Loucy (cell line): ENCODE results near the gene SPEG.
"Not testable (repeated sequence)": the region's sequence is repeated elsewhere in the genome, so short reads cannot be mapped to it uniquely, and the experiment has no call there.

Experiments
- H2AFZ ChIP-seq: fragments of 200-600 bp; sonication (generic); 2 replicates; pipeline ENCODE4 v1.6.0; 2016; ENCODE audit warnings: antibody characterized with exemption, mild to moderate bottlenecking, low read length, moderate library complexity
- H3F3A ChIP-seq: fragments of 200-600 bp; 2 replicates; pipeline ENCODE4 v1.6.0; 2016; ENCODE audit warnings: antibody characterized with exemption, low read depth, mild to moderate bottlenecking
- H3K27me3 ChIP-seq: fragments of 200-600 bp; sonication (generic); 2 replicates; pipeline ENCODE4 v1.6.1; 2014; ENCODE audit warnings: low read length, mild to moderate bottlenecking; ENCODE audit not compliant: insufficient read depth, poor library complexity, severe bottlenecking
- H3K36me3 ChIP-seq: fragments of 200-600 bp; sonication (generic); 2 replicates; pipeline ENCODE4 v1.6.1; 2016; ENCODE audit warnings: low read length; ENCODE audit not compliant: insufficient read depth
- H3K4me1 ChIP-seq: fragments of 200-600 bp; sonication (generic); 2 replicates; pipeline ENCODE4 v1.5.1; 2014; ENCODE audit warnings: low read length, mild to moderate bottlenecking; ENCODE audit not compliant: insufficient read depth, poor library complexity, severe bottlenecking
- H3K4me2 ChIP-seq: fragments of 200-600 bp; sonication (generic); 2 replicates; pipeline ENCODE4 v1.6.0; 2014; ENCODE audit warnings: antibody characterized with exemption, low read length, low read depth, mild to moderate bottlenecking; ENCODE audit not compliant: poor library complexity, severe bottlenecking
- H3K4me3 ChIP-seq: fragments of 200-600 bp; sonication (generic); 2 replicates; pipeline ENCODE4 v1.5.1; 2014; ENCODE audit warnings: low read length, mild to moderate bottlenecking, mixed read lengths; ENCODE audit not compliant: poor library complexity, severe bottlenecking
- H3K79me2 ChIP-seq: fragments of 200-600 bp; sonication (generic); 2 replicates; pipeline ENCODE4 v1.6.1; 2014; ENCODE audit warnings: low read length; ENCODE audit not compliant: insufficient read depth
- H3K9ac ChIP-seq: fragments of 200-600 bp; sonication (generic); 2 replicates; pipeline ENCODE4 v1.6.0; 2014; ENCODE audit warnings: mild to moderate bottlenecking, low read depth, low read length, moderate library complexity; ENCODE audit not compliant: poor library complexity, severe bottlenecking
- H3K9me2 ChIP-seq: fragments of 200-600 bp; sonication (generic); replicated peaks from 2 replicates; pipeline ENCODE4 v1.6.1; 2016; ENCODE audit warnings: low read depth, low read length, mixed read lengths
- H3K9me3 ChIP-seq: fragments of 200-600 bp; sonication (generic); 2 replicates; pipeline ENCODE4 v1.6.1; 2014; ENCODE audit warnings: mild to moderate bottlenecking, antibody characterized with exemption, low read length, low read depth; ENCODE audit not compliant: insufficient read depth
- H4K20me1 ChIP-seq: fragments of 200-600 bp; sonication (generic); 2 replicates; pipeline ENCODE4 v1.6.0; 2014; ENCODE audit warnings: antibody characterized with exemption, low read length, mild to moderate bottlenecking; ENCODE audit not compliant: insufficient read depth, poor library complexity, severe bottlenecking
- EZH2phosphoT487 ChIP-seq: fragments of 200-600 bp; IDR thresholded peaks from 2 replicates; pipeline ENCODE4 v1.6.1; 2018; ENCODE audit warnings: antibody characterized with exemption, mild to moderate bottlenecking, moderate library complexity, borderline replicate concordance
- TF ChIP-seq, protein P1 (sequence below): fragments of 200-600 bp; sonication (generic); conservative IDR thresholded peaks from 2 replicates; pipeline ENCODE4 v1.5.1; 2014; ENCODE audit warnings: mild to moderate bottlenecking, antibody characterized with exemption, low read length

Gene SPEG

DNA sequence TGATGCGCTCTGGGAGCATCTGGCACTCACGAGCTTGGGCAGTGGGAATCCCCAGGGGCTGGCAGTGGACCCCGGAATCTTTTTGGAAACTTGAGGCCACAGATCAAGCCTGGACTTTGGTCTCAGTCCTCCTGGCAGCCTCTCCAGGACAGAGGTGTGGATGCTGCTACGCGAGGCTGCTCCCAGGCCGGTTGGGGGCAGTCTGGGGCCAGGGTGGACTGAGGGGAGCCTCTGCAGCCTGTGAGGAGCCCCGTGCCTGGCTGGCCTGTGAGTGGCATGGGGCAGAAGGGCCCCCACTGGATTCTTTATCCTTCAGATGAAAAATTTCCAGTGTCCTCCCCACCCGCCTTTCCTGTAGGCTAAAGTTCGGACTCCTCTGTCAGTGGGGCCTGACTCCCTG, 29.2 kb upstream of the SPEG start:
- H3K9me3 ChIP-seq, result no peaks in the 10 kb centered on the region
- no peaks in the 10 kb centered on the region for H4K20me1 ChIP-seq
- no peaks in the 10 kb centered on the region for H3K4me1 ChIP-seq
- H3K4me2 ChIP-seq, result no peak overlapping the region
- no peaks in the 10 kb centered on the region for H3K9me2 ChIP-seq
- TF ChIP-seq, protein P1, sequence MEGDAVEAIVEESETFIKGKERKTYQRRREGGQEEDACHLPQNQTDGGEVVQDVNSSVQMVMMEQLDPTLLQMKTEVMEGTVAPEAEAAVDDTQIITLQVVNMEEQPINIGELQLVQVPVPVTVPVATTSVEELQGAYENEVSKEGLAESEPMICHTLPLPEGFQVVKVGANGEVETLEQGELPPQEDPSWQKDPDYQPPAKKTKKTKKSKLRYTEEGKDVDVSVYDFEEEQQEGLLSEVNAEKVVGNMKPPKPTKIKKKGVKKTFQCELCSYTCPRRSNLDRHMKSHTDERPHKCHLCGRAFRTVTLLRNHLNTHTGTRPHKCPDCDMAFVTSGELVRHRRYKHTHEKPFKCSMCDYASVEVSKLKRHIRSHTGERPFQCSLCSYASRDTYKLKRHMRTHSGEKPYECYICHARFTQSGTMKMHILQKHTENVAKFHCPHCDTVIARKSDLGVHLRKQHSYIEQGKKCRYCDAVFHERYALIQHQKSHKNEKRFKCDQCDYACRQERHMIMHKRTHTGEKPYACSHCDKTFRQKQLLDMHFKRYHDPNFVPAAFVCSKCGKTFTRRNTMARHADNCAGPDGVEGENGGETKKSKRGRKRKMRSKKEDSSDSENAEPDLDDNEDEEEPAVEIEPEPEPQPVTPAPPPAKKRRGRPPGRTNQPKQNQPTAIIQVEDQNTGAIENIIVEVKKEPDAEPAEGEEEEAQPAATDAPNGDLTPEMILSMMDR, result no peak
- no peak for TF ChIP-seq EZH2phosphoT487
- H3K4me3 ChIP-seq, result no peak overlapping the region
- no peaks in the 10 kb centered on the region for H3K36me3 ChIP-seq
- H2AFZ ChIP-seq, result no peak overlapping the region
- no peaks in the 10 kb centered on the region for H3K79me2 ChIP-seq
- H3K9ac ChIP-seq, result no peak overlapping the region
- H3F3A ChIP-seq, result no peaks in the 10 kb centered on the region
- no peaks in the 10 kb centered on the region for H3K27me3 ChIP-seq

DNA sequence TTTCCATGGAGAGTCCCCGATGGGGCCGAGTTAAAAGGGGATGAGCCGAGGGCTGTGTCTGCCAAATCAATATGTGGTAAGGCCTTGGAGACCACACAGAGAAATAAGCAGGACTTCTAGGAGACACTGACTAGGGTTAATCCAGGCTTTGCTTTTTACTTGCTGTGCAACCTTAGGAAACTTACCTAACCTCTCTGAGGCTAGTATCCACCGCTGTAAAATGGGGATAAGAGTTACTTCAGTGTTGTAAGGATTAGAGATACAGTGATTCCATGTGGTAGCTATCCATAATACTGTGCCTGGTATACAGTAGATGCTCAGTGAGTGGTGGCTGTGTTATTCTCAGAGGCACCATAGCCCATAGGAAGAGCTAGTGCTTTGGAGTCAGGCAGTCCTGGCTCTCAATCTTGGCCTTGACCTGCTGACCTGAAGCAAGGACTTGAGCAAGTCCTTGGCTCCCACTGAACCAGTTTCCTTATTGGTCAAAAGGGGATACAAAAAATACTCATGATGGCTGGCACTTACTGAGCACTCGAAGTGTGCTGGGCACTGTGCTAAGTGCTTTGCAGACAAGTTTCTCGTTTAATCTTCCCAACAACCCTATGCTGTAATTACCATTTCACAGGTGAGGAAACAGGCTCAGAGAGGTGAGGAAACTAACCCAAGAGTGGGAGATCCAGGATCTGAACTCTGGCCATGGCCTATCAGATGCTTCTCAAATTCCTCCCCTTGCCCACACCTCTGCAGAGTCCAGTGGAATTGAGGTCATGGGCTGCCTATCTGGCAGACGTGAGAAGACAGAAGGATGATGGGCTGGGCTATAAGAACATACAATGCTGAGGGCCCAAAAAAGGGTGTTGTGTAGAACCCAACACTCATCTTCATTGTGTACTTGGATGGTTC, 28.4 kb upstream of the SPEG start:
- H4K20me1 ChIP-seq, result no peaks in the 10 kb centered on the region
- H3K4me1 ChIP-seq, result no peaks in the 10 kb centered on the region
- H3K9me2 ChIP-seq, result no peaks in the 10 kb centered on the region
- H3K36me3 ChIP-seq, result no peaks in the 10 kb centered on the region
- TF ChIP-seq, protein P1, result no peak
- no peak for TF ChIP-seq EZH2phosphoT487
- H2AFZ ChIP-seq, result no peak overlapping the region
- no peak overlapping the region for H3K9ac ChIP-seq
- no peaks in the 10 kb centered on the region for H3K9me3 ChIP-seq
- H3K4me2 ChIP-seq, result no peak overlapping the region
- no peak overlapping the region for H3K4me3 ChIP-seq
- no peaks in the 10 kb centered on the region for H3K79me2 ChIP-seq
- H3K27me3 ChIP-seq, result no peaks in the 10 kb centered on the region
- H3F3A ChIP-seq, result no peaks in the 10 kb centered on the region

DNA sequence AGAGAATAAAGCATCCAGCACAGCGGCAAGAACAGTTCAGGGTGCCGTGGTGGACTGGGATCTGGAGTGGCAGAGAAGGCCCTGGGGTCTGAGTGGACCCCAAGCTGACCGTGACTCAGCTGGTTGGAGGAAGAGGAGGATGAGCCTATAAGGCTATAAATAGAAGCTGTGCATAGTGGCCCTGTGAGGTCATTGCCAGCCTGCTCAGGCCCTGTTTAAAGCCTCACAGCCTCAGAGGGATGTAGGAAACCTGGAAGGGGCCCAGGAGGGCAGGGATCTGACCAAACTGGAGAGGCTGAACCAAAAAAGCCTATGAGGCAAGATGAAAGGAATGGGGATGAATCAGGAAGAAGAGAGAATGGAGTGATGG, 27.8 kb upstream of the SPEG start:
- H3K4me2 ChIP-seq, result no peak overlapping the region
- no peaks in the 10 kb centered on the region for H3K4me1 ChIP-seq
- TF ChIP-seq, protein P1, result no peak
- no peak for TF ChIP-seq EZH2phosphoT487
- no peak overlapping the region for H3K9ac ChIP-seq
- H3K9me3 ChIP-seq, result no peaks in the 10 kb centered on the region
- no peaks in the 10 kb centered on the region for H3K36me3 ChIP-seq
- no peaks in the 10 kb centered on the region for H3K79me2 ChIP-seq
- H4K20me1 ChIP-seq, result no peaks in the 10 kb centered on the region
- no peak overlapping the region for H2AFZ ChIP-seq
- no peaks in the 10 kb centered on the region for H3F3A ChIP-seq
- H3K4me3 ChIP-seq, result no peak overlapping the region
- H3K27me3 ChIP-seq, result no peaks in the 10 kb centered on the region
- H3K9me2 ChIP-seq, result no peaks in the 10 kb centered on the region

DNA sequence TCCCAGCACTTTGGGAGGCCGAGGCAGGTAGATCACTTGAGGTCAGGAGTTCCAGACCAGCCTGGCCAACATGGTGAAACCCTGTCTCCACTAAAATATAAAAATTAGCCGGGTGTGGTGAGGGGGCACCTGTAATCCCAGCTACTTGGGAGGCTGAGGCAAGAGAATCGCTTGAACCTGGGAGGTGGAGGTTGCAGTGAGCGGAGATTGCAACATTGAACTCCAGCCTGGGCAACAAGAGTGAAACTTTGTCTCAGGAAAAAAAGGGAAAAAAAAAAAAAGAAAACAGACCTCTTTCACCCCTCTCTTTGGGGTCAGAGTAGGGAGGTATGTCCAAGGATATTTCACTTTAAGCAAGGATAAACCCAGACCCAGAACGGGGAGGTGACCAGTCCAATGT, 27.3 kb upstream of the SPEG start:
- H3K9ac ChIP-seq, H3K4me1 ChIP-seq, H2AFZ ChIP-seq, H3K79me2 ChIP-seq, H4K20me1 ChIP-seq, H3K36me3 ChIP-seq, H3K4me3 ChIP-seq, H3K9me3 ChIP-seq, H3K27me3 ChIP-seq, H3F3A ChIP-seq, H3K4me2 ChIP-seq, H3K9me2 ChIP-seq: not testable (repeated sequence)
